Hematopoietic multipotent progenitor cell (in vitro differentiated cells): ENCODE results near the gene TBL3. TPM values are rescaled to one million over a fixed set of nuclear protein-coding genes. Genes with fewer than 3 reads are reported as not detected.

Experiments
- DNase-seq, 3 donors: peaks; one replicate each; pipeline ENCODE4 v3.0.0-alpha.2; 2011 to 2015; ENCODE audit warnings: low read depth in 2 of 3, low spot score in 2 of 3
- total RNA-seq: library from RNA; depleted of rRNA; stranded (reverse); fragments of >200 nt; gene quantifications from one replicate; pipeline ENCODE4 v1.2.3, GENCODE V29; 2012

TBL3 gene
- total RNA-seq, 1 donor, result 62.7 TPM

GRCh38 chr16:1963806-1964505 is 7.9 kb upstream of the TBL3 start:
- DNase-seq, result peak in 1 of 3 donors; percentile 46

- peak; percentile 97 to 99 (median 99) for DNase-seq
Measured at GRCh38 chr16:1964506-1965395, 7.1 kb upstream of the TBL3 start, which contains the start of gene RPS2. RPS2 (minus strand) TSS chr16:1964826; CDS start chr16:1964625, 201 bp downstream.

DNA sequence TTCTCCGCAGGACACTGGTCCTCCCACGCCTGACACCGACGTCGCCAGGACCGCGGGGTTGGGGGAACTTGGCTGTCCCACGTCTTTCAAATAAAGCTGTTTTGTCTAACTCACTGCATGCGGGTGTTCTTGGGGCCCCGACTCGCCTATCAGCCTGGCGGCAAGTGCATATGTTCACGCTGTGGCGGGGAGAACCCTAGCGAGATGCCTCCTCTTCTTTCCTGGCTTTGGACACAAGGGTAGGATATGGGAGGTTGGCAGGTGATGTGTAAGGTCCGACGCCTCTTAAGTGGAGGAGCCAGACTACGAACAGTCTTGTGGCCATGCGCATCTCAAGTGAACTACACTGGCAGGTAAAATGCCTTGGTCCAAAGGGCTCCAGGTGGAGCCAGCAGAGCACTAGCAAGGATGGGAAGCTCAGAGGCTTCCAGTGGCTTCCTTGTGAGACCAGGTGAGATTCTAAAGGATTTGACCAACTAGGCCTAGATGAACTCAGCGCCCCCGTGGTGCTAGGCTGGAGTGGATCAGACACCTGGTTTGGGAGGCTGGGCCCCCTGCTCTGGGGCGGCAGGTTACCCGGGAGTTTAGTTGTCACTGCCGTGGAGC is 6.4 kb upstream of the TBL3 start:
- DNase-seq, result no peak

- DNase-seq, result no peak
Measured at GRCh38 chr16:1966460-1966859, 5.4 kb upstream of the TBL3 start, which contains the start of gene RNF151. RNF151 (plus strand) TSS chr16:1966856; CDS start chr16:1966882, 26 bp downstream.

GRCh38 chr16:1968146-1968953 is 3.5 kb upstream of the TBL3 start:
- DNase-seq, result no peak

GRCh38 chr16:1972490-1972877 is 631 bp downstream of the TBL3 start:
- DNase-seq, result no peak

- DNase-seq, result no peak
Measured at GRCh38 chr16:1973461-1974156, 1.8 kb downstream of the TBL3 start.

DNA sequence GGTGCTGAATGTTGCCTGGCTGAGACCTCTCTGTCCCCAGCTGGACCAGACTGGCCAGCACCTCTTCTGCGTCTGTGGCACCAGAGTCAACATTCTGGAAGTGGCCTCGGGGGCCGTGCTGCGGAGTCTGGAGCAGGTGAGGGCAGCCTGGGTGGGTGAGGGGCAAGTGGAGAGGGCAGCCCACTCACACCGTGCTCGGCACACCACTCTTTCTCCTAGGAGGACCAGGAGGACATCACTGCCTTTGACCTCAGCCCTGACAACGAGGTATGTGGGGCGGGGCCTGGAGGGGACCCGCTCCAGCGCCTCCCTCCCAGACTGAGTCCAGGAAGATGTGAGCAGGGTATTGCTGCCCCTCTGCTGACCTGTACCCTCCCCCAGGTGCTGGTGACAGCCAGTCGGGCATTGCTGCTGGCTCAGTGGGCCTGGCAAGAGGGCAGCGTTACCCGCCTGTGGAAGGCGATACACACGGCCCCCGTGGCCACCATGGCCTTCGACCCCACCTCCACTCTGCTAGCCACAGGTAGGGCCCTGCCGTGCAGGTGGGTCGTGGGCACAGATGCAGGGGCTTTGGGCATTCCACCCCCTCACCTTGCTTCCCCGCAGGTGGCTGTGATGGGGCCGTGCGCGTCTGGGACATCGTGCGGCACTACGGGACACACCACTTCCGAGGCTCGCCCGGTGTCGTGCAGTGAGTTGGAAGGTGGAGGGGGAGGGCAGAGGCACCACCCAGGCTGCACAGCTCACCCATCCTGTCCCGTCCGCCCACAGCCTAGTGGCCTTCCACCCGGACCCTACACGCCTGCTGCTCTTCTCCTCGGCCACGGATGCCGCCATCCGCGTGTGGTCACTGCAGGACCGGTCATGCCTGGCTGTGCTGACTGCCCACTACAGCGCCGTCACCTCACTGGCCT is 2.6 kb downstream of the TBL3 start:
- no peak for DNase-seq

DNA sequence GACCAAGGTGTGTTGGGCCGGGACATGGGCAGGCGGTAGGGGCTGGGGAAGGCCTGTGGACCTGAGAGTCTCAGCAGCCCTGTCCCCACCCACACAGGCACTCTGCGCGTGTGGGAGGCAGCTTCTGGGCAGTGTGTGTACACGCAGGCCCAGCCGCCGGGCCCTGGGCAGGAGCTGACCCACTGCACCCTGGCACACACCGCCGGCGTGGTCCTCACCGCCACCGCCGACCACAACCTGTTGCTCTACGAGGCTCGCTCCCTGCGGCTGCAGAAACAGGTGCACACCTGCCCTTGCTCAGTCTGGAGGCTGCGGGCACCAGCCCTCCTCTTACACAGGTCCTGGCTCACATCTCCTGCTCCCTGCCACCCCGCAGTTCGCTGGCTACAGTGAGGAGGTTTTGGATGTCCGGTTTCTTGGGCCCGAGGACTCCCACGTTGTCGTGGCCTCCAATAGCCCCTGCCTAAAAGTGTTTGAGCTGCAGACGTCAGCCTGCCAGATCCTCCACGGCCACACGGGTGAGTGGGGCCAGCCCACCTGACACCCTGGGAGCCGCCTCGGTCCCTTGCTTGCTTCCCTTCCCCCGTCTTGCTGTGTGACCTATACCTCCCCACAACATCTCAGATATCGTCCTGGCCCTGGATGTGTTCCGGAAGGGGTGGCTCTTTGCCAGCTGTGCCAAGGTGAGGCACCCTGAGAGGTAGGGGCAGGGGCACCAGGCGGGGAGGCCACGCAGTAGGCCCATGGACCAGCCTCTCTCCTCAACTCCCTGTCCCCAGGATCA is 3.8 kb downstream of the TBL3 start:
- no peak for DNase-seq

- no peak for DNase-seq
Measured at GRCh38 chr16:1976216-1976520, 4.3 kb downstream of the TBL3 start.

DNA sequence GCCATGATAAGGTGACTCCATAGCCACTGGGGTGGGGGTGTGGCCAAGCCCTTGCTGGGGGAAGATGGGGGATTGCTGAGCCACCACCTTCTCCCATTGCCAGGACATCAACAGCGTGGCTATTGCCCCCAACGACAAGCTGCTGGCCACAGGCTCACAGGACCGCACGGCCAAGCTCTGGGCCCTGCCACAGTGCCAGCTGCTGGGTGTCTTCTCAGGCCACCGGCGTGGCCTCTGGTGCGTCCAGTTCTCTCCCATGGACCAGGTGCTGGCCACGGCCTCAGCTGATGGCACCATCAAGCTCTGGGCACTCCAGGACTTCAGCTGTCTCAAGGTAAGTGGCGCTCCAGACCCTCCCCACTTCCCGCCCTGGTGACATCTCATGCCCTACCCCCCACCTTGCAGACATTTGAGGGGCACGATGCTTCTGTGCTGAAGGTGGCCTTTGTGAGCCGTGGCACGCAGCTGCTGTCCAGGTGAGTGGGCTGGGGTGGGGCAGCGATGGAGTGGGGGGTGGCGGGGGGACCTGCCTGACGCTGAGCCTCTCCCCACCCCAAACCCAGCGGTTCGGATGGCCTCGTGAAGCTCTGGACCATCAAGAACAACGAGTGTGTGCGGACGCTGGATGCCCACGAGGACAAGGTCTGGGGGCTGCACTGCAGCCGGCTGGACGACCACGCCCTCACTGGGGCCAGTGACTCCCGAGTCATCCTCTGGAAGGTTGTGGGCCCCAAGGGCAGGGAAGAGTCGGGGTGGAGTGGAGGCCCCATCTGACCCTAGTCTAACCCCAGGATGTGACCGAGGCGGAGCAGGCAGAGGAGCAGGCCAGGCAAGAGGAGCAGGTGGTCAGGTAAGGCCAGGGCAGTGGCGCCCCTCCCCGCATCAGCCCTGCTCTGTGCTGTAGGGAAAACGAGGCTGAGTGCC is 5.4 kb downstream of the TBL3 start:
- DNase-seq, result no peak

GRCh38 chr16:1977875-1978268 is 6.0 kb downstream of the TBL3 start:
- DNase-seq, result no peak

GRCh38 chr16:1978476-1979120 is 6.7 kb downstream of the TBL3 start:
- no peak for DNase-seq

- DNase-seq, result no peak
Measured at GRCh38 chr16:1979271-1980029, 7.6 kb downstream of the TBL3 start.

DNA sequence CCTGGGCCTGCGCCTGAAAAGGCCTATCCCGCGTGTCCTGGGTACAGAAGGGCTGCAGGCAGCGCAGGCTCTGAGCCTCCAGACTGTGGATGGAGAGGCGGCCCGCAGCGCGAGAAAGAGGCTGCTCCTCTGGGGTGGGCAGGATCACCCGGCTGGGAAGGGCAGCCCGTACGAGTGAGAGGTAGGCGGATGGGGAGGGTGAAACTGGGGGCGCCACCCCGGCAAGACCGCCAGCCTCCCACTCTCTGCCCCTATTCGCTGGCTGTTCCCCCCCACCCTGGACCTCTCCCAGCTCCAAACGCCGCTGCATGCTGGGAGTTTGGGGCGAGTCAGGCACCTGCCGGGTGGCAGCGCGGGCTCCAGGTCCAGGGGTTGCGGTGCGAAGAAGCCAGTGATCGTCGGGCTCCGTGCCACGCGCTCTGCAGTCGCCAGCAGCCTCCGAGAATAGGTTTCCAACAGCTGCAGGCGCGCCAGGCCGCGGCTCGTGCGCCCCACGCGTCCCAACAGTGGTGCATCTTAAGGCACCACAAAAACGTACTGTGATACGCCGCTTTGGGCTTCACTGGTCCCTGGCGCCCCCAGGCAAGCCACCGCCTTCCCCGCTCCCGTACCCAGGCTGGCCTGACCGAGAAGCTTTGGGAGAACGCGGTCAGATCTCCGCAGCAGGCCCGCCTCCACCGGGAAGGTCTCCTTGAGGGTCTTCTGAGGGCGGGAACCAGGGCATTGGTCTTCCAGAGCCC is 8.3 kb downstream of the TBL3 start:
- DNase-seq, result no peak

- no peak for DNase-seq
Measured at GRCh38 chr16:1980770-1981087, 8.9 kb downstream of the TBL3 start.
